GM18867 (cell line): ENCODE data around the gene PCYT1A.
"Not testable (repeated sequence)": the region's sequence is repeated elsewhere in the genome, so short reads cannot be mapped to it uniquely, and the experiment has no call there.

Source experiments
- ATAC-seq: cut with Tn5 transposase; IDR thresholded peaks from one replicate; pipeline ENCODE4 v1.9.1; 2021; ENCODE audit warnings: mild to moderate bottlenecking, moderate library complexity; ENCODE audit not compliant: unreplicated experiment

PCYT1A gene

GRCh38 chr3:196194542-196194915 lies 93.0 kb downstream of the PCYT1A start:
- no peak for ATAC-seq

GRCh38 chr3:196193736-196194541 lies 93.6 kb downstream of the PCYT1A start:
- no peak for ATAC-seq

- ATAC-seq = no peak
These were observed 94.3 kb downstream of the PCYT1A start for GRCh38 chr3:196193133-196193735.

GRCh38 chr3:196192524-196193051 lies 94.9 kb downstream of the PCYT1A start:
- ATAC-seq = no peak

- ATAC-seq = no peak
These were observed 95.4 kb downstream of the PCYT1A start for GRCh38 chr3:196192036-196192523.

- ATAC-seq = no peak
These were observed 97.8 kb downstream of the PCYT1A start for GRCh38 chr3:196189566-196190347.

GRCh38 chr3:196186651-196187573 lies 100.6 kb downstream of the PCYT1A start:
- peak; percentile 40 for ATAC-seq

- no peak for ATAC-seq
These were observed 102.6 kb downstream of the PCYT1A start for GRCh38 chr3:196184881-196185280.

- ATAC-seq = not testable (repeated sequence)
These were observed 103.4 kb downstream of the PCYT1A start for GRCh38 chr3:196184169-196184432.

GRCh38 chr3:196181127-196181546 lies 106.4 kb downstream of the PCYT1A start:
- ATAC-seq = no peak

GRCh38 chr3:196180346-196180745 lies 107.2 kb downstream of the PCYT1A start:
- no peak for ATAC-seq
